IMR-90 (cell line): Measurements from ENCODE around the gene MOB3B. TPM values are rescaled to one million over a fixed set of nuclear protein-coding genes. Genes with fewer than 3 reads are reported as not detected.

ENCODE experiments used
- ATAC-seq: fragments of 200-7000 bp; cut with Tn5 transposase; 2 replicates; pipeline ENCODE4 v1.9.1; 2020; ENCODE audit warnings: low read depth, mild to moderate bottlenecking, moderate library complexity
- BruUV-seq: library from RNA; stranded (reverse); fragments of 400-500 nt; replicated peaks from 2 replicates; lab custom pipeline; 2021; lab: Mats Ljungman, UMichigan
- CTCF ChIA-PET: fragments of 300-600 bp; formaldehyde crosslinking; extraction: SDS; loops from one replicate; lab custom pipeline; 2021; ENCODE audit warnings: antibody characterized with exemption; lab: Yijun Ruan, JAX
- POLR2A ChIA-PET: fragments of 300-600 bp; sonication (Branson Sonifier 250); formaldehyde crosslinking; loops from one replicate; lab custom pipeline; 2022; ENCODE audit warnings: antibody characterized with exemption; ENCODE audit not compliant: unreplicated experiment; lab: Charles Lee
- DNase-seq: peaks from one replicate; pipeline ENCODE4 v3.0.0; 2013
- H2AFZ ChIP-seq: replicated peaks from 2 replicates; pipeline ENCODE3; 2013; ENCODE audit warnings: low read length, mild to moderate bottlenecking; ENCODE audit not compliant: poor library complexity
- H2AK5ac ChIP-seq: 2 replicates; pipeline ENCODE4 v1.6.1; 2013; ENCODE audit warnings: low read depth, low read length, inconsistent platforms
- H2AK9ac ChIP-seq: replicated peaks from 2 replicates; pipeline ENCODE3; 2013; ENCODE audit warnings: mild to moderate bottlenecking, low read depth, low read length, moderate library complexity; ENCODE audit not compliant: poor library complexity
- H2BK120ac ChIP-seq: 2 replicates; pipeline ENCODE4 v1.6.1; 2013; ENCODE audit warnings: low read depth, low read length, inconsistent platforms
- H2BK15ac ChIP-seq: 3 replicates; pipeline ENCODE4 v1.6.1; 2013; ENCODE audit warnings: low read depth, low read length, inconsistent platforms
- H2BK20ac ChIP-seq: 2 replicates; pipeline ENCODE4 v1.6.1; 2013; ENCODE audit warnings: low read depth, mild to moderate bottlenecking, inconsistent platforms, low read length, moderate library complexity
- H2BK5ac ChIP-seq: 2 replicates; pipeline ENCODE4 v1.6.1; 2013; ENCODE audit warnings: mild to moderate bottlenecking, low read depth, low read length, inconsistent platforms; ENCODE audit not compliant: poor library complexity, severe bottlenecking
- H3K14ac ChIP-seq: replicated peaks from 2 replicates; pipeline ENCODE4 v1.6.1; 2013; ENCODE audit warnings: low read depth, low read length, inconsistent platforms
- H3K18ac ChIP-seq: 2 replicates; pipeline ENCODE4 v1.6.1; 2013; ENCODE audit warnings: low read depth, low read length, control low read depth
- H3K23ac ChIP-seq: 2 replicates; pipeline ENCODE4 v1.6.1; 2013; ENCODE audit warnings: low read depth, low read length, inconsistent platforms
- H3K27ac ChIP-seq: 2 replicates; pipeline ENCODE4 v1.5.1; 2013; ENCODE audit warnings: mild to moderate bottlenecking, control low read depth, low read length; ENCODE audit not compliant: insufficient read depth
- H3K27me3 ChIP-seq: 2 replicates; pipeline ENCODE4 v1.6.1; 2013; ENCODE audit warnings: low read length; ENCODE audit not compliant: control insufficient read depth, insufficient read depth
- H3K36me3 ChIP-seq: 2 replicates; pipeline ENCODE4 v1.6.1; 2013; ENCODE audit warnings: low read length, mixed read lengths; ENCODE audit not compliant: control insufficient read depth, insufficient read depth
- H3K4ac ChIP-seq: 2 replicates; pipeline ENCODE4 v1.6.1; 2013; ENCODE audit warnings: low read depth, low read length, inconsistent platforms
- H3K4me1 ChIP-seq: 2 replicates; pipeline ENCODE4 v1.6.1; 2013; ENCODE audit warnings: low read length, mixed read lengths; ENCODE audit not compliant: control insufficient read depth, insufficient read depth
- H3K4me2 ChIP-seq: 2 replicates; pipeline ENCODE4 v1.6.1; 2013; ENCODE audit warnings: low read depth, mild to moderate bottlenecking, control low read depth, low read length, moderate library complexity
- H3K4me3 ChIP-seq: 2 replicates; pipeline ENCODE4 v1.5.1; 2013; ENCODE audit warnings: low read depth, mild to moderate bottlenecking, control low read depth, low read length, moderate library complexity; ENCODE audit not compliant: insufficient read depth
- H3K56ac ChIP-seq: 2 replicates; pipeline ENCODE4 v1.6.1; 2013; ENCODE audit warnings: low read length, inconsistent platforms; ENCODE audit not compliant: insufficient read depth; ENCODE audit errors: extremely low read depth
- H3K79me1 ChIP-seq, 2 experiments: 2 replicates each; pipeline ENCODE4 v1.6.1; 2013; ENCODE audit warnings: low read length in 2 of 2, inconsistent platforms in 1 of 2, low read depth in 1 of 2
- H3K9ac ChIP-seq: 2 replicates; pipeline ENCODE4 v1.6.1; 2013; ENCODE audit warnings: low read depth, low read length, control low read depth
- H3K9me1 ChIP-seq: 2 replicates; pipeline ENCODE4 v1.6.1; 2013; ENCODE audit warnings: low read length, inconsistent platforms; ENCODE audit not compliant: insufficient read depth
- H3K9me3 ChIP-seq: 2 replicates; pipeline ENCODE4 v1.6.1; 2013; ENCODE audit warnings: low read length; ENCODE audit not compliant: control insufficient read depth, insufficient read depth
- H4K20me1 ChIP-seq: 2 replicates; pipeline ENCODE4 v1.6.1; 2013; ENCODE audit warnings: low read length, inconsistent platforms; ENCODE audit not compliant: insufficient read depth
- H4K5ac ChIP-seq: 2 replicates; pipeline ENCODE4 v1.6.1; 2013; ENCODE audit warnings: mild to moderate bottlenecking, low read depth, low read length, control low read depth
- H4K8ac ChIP-seq, 2 experiments: 2 replicates each; pipeline ENCODE4 v1.6.1; 2013; ENCODE audit warnings: low read depth in 2 of 2, low read length in 2 of 2, control low read depth in 1 of 2, inconsistent platforms in 1 of 2
- H4K91ac ChIP-seq: 2 replicates; pipeline ENCODE4 v1.6.1; 2013; ENCODE audit warnings: low read depth, low read length, inconsistent platforms; ENCODE audit not compliant: insufficient read depth
- FOS ChIP-seq: fragments of 150-350 bp; IDR thresholded peaks from 2 replicates; pipeline ENCODE4 v1.6.1; 2016; ENCODE audit warnings: low read depth, low read length
- RFX5 ChIP-seq: IDR thresholded peaks from 2 replicates; pipeline ENCODE4 v1.8.0; 2012; ENCODE audit warnings: low read depth, mild to moderate bottlenecking, low read length, moderate library complexity
- WGBS, 2 experiments: methylation state at CpG; one replicate each; pipeline versions ENCODE4 v1.1.5 to v1.1.7; 2013; ENCODE audit warnings: missing lambda C conversion rate in 2 of 2; ENCODE audit not compliant: insufficient read length in 1 of 2; ENCODE audit errors: extremely low coverage in 2 of 2; 5-methylcytosine and 5-hydroxymethylcytosine counted together
- dilution Hi-C: fragments of 300-500 bp; cut with HindIII; formaldehyde crosslinking; loops from one replicate; pipeline ENCODE4 v1.14.3; 2018; ENCODE audit warnings: low sequenced_read_pairs; ENCODE audit not compliant: unreplicated experiment
- in situ Hi-C: fragments of 300-500 bp; cut with MboI; formaldehyde crosslinking; loops from 3 replicates; pipeline ENCODE4 v1.14.3; 2019; ENCODE audit warnings: low sequenced_read_pairs, inconsistent platforms, mixed read lengths
- intact Hi-C: fragments of 100-400 bp; cut with micrococcal nuclease; formaldehyde crosslinking; loops from 2 replicates; pipeline ENCODE4 v1.10.0; 2022
- polyA plus RNA-seq, 3 experiments: library from polyadenylated mRNA; depleted of rRNA; stranded (reverse); fragments of >200 nt; gene quantifications; 2 replicates each; pipeline ENCODE4 v1.2.3, GENCODE V29; 2012; ENCODE audit warnings: low replicate concordance in 1 of 3
- total RNA-seq: library from RNA; depleted of rRNA; stranded (reverse); fragments of >200 nt; gene quantifications from 2 replicates; pipeline ENCODE4 v1.2.3, GENCODE V29; 2012
- TF ChIP-seq, protein P1 (sequence below): fragments of 150-350 bp; IDR thresholded peaks from 2 replicates; pipeline ENCODE4 v1.6.1; 2016; ENCODE audit warnings: low read depth, mild to moderate bottlenecking, low read length, moderate library complexity, borderline replicate concordance
- TF ChIP-seq, protein P2 (sequence below): conservative IDR thresholded peaks from 2 replicates; pipeline ENCODE4 v1.5.1; 2012; ENCODE audit warnings: mild to moderate bottlenecking, low read depth, low read length, improper control_type of control experiment

Gene MOB3B
- total and polyA plus RNA-seq, 2 of the 4 experiments (the other 2 are of a cell fraction), result under 0.01 to 0.02 TPM

- intact Hi-C loops (no loop called here), dilution Hi-C loops (no loop called here), in situ Hi-C loops (no loop called here)
- no peaks in the 10 kb centered on the region for H3K79me1 ChIP-seq
- H2AFZ ChIP-seq, result no peak overlapping the region
- no peak overlapping the region for H2BK15ac ChIP-seq
- H4K20me1 ChIP-seq, result no peaks in the 10 kb centered on the region
- peaks cover 6% of the 10 kb centered on the region for H3K27me3 ChIP-seq
- DNase-seq, result no peak
- ATAC-seq, result no peak; the same call in 1 of the 2 replicates
- ChIA-PET CTCF (no interaction called here), POLR2A (no interaction called here)
- H3K9me3 ChIP-seq, result no peaks in the 10 kb centered on the region
- no peak overlapping the region for H3K4me3 ChIP-seq
- H2BK120ac ChIP-seq, result no peak overlapping the region
- H3K56ac ChIP-seq, result no peak overlapping the region
- BruUV-seq, result no TSS peak
- no peak overlapping the region for H3K9ac ChIP-seq
- no peak overlapping the region for H3K18ac ChIP-seq
- peaks cover 3% of the 10 kb centered on the region; the same call in 1 of the 2 replicates for H3K4me1 ChIP-seq
- no CpG with 5 or more reads among the region's 5 CpGs for WGBS, 2 experiments
- H2AK9ac ChIP-seq, result no peak overlapping the region
- H4K5ac ChIP-seq, result no peak overlapping the region
- H3K4me2 ChIP-seq, result no peak overlapping the region
- H3K36me3 ChIP-seq, result no peaks in the 10 kb centered on the region
- no peak for TF ChIP-seq FOS
- TF ChIP-seq, protein P1, sequence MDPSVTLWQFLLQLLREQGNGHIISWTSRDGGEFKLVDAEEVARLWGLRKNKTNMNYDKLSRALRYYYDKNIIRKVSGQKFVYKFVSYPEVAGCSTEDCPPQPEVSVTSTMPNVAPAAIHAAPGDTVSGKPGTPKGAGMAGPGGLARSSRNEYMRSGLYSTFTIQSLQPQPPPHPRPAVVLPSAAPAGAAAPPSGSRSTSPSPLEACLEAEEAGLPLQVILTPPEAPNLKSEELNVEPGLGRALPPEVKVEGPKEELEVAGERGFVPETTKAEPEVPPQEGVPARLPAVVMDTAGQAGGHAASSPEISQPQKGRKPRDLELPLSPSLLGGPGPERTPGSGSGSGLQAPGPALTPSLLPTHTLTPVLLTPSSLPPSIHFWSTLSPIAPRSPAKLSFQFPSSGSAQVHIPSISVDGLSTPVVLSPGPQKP, result no peak
- TF ChIP-seq, protein P2, sequence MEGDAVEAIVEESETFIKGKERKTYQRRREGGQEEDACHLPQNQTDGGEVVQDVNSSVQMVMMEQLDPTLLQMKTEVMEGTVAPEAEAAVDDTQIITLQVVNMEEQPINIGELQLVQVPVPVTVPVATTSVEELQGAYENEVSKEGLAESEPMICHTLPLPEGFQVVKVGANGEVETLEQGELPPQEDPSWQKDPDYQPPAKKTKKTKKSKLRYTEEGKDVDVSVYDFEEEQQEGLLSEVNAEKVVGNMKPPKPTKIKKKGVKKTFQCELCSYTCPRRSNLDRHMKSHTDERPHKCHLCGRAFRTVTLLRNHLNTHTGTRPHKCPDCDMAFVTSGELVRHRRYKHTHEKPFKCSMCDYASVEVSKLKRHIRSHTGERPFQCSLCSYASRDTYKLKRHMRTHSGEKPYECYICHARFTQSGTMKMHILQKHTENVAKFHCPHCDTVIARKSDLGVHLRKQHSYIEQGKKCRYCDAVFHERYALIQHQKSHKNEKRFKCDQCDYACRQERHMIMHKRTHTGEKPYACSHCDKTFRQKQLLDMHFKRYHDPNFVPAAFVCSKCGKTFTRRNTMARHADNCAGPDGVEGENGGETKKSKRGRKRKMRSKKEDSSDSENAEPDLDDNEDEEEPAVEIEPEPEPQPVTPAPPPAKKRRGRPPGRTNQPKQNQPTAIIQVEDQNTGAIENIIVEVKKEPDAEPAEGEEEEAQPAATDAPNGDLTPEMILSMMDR, result no peak
- TF ChIP-seq RFX5, result no peak
- H3K9me1 ChIP-seq, result no peaks in the 10 kb centered on the region
- H3K27ac ChIP-seq, result no peak overlapping the region
- H4K8ac ChIP-seq, result no peak overlapping the region
- no peak overlapping the region for H4K91ac ChIP-seq
- no peak overlapping the region for H3K23ac ChIP-seq
- H2BK5ac ChIP-seq, result no peak overlapping the region
- no peak overlapping the region for H2BK20ac ChIP-seq
- no peak overlapping the region for H2AK5ac ChIP-seq
- no peak overlapping the region for H3K4ac ChIP-seq
- no peak overlapping the region for H3K14ac ChIP-seq
Observed at GRCh38 chr9:27280860-27281259, 248.8 kb downstream of the MOB3B start.
